Measurements from ENCODE around the gene VAC14.

DNA sequence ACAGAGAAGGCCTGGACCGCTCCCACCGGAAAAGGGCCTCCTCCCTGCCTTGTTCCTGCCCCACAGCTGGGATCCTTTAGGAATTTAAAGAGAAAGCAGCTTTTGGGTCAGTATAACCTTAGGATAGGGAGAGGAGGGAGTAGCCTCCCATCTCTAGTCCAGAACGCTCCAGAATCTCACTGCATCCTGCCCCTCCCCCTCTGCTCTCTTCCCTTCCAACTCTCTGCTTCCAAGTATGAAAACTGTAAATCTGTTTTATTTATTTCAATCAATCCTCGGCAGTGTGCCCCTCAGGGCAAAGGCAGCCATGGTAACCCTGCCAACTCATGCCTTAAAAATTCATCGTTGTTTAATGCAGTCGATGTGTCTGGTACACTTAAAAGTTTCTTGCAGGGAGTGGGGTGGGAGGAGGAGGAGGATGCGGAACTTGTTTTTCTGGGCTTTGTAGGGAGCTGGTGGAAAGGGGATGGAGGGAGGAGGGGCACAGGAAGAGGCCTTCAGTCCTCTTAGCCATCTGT lies 94.0 kb downstream of the VAC14 start:
- TF ChIP-seq, protein P1, sequence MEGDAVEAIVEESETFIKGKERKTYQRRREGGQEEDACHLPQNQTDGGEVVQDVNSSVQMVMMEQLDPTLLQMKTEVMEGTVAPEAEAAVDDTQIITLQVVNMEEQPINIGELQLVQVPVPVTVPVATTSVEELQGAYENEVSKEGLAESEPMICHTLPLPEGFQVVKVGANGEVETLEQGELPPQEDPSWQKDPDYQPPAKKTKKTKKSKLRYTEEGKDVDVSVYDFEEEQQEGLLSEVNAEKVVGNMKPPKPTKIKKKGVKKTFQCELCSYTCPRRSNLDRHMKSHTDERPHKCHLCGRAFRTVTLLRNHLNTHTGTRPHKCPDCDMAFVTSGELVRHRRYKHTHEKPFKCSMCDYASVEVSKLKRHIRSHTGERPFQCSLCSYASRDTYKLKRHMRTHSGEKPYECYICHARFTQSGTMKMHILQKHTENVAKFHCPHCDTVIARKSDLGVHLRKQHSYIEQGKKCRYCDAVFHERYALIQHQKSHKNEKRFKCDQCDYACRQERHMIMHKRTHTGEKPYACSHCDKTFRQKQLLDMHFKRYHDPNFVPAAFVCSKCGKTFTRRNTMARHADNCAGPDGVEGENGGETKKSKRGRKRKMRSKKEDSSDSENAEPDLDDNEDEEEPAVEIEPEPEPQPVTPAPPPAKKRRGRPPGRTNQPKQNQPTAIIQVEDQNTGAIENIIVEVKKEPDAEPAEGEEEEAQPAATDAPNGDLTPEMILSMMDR (IDR thresholded peaks at IDR 0.05): no peak
- TF ChIP-seq EZH2 (IDR thresholded peaks at IDR 0.05): no peak
